Activated T-cell treated with anti-CD3 and anti-CD28 coated beads for 48 hours (primary cell): ENCODE measurements around the gene CSNK1A1.
"Not testable (repeated sequence)": the region's sequence is repeated elsewhere in the genome, so short reads cannot be mapped to it uniquely, and the experiment has no call there.

Experiments
- DNase-seq: peaks from one replicate; pipeline ENCODE4 v3.0.0-alpha.2; 2020; ENCODE audit warnings: low read depth

The CSNK1A1 gene

DNA sequence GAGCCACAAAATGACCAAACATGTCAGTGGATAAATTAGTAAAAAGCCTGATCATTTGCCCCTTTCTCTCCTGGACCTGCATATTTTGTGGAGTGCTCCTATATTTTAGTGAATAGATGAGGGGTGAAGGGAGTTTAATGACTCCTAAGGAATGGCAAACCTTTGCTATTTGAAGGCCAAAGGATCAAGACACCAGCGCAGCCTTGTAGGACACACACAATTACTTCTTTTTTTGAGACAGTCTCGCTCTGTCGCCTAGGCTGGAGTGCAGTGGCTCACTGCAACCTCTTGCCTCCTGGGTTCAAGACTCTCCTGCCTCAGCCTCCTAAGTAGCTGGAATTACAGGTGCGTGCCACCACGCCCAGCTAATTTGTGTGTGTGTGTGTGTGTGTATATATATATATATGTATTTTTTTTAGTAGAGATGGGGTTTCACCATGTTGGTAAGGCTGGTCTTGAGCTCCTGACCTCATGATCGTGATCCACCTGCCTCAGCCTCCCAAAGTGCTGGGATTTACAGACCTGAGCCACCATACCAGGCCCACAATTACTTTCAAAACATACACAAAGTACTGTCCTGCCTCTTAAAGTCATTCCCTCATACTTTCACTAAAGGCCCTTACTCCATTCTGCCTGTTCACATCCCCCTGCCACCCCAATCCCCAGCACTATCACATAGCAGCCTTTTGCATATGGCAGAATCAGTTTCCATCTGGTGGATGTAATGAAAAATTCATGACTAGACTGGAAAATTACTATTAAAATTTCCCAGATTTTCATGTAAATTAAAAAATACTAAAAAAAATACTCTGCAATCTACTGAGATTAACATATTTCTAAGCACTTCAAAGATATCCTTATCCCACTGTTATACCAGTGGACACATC is 60.4 kb downstream of the CSNK1A1 start:
- no peak for DNase-seq

DNA sequence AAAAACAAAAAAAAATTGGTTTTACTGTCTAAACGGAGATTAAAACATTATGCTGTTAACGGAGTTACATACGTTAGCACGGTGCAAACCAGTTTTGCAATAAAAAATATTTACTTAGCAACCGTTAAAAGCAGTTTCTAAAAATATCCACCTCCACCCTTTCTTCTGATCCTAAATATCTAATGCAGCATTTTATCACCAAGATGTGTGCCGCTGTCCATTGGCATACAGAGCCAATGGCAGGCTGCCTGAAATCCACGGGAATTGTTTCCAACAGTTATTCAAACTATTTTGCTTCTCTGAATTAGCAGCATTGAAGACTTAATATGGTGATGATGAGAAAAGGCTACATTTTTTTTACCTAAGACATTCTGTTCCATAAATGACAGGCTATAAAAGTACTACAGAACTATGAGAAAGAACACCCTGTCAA is 61.6 kb downstream of the CSNK1A1 start:
- DNase-seq: no peak

DNA sequence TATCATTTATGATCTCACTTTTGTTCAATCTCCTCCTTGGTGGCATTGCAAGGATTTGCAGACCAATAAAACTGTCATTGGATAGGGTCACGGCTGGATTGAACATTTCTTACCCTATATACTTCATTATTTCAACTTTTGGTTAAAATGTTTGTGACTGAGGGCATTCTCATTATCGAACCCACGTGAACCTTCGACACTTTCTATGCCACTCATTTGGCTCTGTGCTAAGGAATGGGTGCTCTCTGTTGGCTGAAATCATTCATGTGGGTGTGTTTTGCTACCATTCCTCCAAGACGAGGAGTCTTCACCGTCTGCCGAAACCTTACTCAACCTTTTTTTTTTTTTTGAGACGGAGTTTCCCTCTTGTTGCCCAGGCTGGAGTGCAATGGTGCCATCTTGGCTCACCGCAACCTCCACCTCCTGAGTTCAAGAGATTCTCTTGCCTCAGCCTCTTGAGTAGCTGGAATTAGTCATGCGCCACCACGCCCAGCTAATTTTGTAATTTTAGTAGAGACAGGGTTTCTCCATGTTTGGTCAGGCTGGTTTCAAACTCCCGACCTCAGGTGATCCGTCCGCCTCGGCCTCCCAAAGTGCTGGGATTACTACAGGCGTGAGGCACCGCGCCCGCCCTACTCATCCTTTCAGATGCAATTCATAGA is 62.5 kb downstream of the CSNK1A1 start:
- DNase-seq: no peak

DNA sequence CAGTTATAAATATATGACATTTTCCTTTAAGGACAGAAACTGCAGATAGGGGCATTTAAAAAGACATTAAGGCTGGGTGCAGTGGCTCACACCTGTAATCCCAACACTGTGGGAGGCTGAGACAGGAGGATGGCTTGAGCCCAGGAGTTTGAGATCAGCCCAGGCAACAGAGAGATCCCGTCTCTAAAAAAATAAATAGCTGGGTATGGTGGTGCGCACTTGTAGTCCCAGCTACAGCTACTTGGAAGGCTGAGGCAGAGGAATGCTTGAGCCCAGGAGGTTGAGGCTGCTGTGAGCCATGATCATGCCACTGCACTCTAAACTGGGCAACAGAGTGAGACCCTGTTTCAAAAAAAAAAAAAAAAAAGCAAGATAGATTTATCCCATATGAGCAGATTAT is 63.6 kb downstream of the CSNK1A1 start:
- DNase-seq: no peak

DNA sequence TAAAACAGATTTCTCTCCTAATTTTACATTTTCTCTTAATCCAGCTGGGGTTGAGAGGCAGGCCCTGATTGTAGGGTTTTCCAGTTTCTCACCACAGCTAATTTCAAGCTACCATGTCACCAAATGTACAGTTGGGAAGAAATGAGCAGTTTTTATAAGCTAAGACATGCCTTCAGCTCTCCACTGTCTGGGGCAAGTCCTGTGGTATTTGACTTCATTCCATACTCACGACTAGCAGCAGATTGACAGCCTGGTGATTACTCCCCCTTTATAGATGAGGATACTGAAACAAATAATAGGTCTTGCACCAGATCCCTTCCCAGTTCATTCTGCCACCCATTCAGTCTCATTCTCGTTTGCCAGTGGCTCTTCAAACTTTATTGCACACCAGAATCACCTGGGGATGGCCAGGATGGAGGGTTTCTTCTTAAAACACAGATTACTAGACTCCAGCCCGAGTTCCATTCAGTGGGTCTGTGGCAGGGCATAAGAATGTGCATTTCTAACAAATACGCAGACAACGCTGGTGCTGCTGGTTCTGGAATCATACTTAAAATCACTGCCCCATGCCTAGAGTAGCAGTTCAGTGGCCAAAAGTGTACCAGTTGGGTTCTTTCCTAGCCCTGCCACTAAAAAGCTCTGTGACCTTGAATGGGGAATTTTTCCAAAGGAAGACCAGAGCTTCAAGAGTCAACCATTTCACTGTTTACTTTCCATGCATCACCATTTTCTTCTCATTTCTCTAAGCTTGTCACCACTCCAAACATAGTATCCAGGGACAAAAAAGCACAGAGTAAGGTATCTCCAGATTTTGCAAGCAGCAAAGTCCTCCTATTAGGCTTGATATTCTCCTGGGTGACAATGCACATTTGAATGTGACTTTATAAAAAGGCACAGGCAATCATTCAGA is 64.3 kb downstream of the CSNK1A1 start:
- DNase-seq: no peak

DNA sequence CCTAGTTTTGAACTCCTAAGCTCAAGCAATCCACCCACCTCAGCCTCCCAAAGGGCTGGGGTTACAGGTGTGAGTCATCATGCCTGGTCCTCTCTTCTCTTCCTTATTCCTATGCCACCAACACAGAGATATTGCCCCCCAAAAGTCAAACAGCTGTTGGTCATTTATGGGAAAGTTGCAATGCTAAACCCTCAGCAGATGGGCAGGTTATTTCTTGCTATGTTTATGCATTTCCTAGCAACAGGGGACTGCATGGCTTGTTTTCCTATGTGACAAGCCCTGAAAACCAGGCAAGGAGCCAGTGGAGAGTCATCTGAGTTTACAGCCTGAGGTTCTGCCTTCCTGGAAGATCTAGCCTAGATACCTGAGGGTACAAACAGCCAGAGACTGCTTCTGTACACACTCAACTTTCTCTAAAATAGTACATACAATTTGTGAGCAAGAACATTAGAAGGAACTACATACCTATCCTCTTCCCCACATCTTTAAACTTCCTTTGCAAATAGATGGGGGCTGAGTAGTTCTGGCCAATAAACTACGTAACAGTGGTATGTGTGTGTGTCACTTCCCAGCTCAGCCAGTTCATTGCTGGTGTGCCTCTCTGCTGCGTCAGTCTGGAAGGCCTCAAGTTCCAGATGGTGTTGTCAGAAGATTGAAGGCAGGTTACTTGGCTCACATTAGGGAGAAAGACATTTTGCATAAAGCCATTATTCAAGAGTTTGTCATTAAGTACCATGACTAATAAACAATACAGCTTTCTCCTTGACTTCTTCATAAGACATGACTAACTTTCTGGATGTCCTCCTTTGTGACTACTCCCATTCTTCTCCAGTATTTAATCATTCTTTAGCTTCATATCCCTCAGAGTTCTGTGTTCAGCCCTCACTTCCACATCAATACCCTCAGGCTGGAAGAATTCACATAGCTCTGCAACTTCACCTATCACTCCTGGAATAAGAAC is 65.3 kb downstream of the CSNK1A1 start:
- DNase-seq: no peak

DNA sequence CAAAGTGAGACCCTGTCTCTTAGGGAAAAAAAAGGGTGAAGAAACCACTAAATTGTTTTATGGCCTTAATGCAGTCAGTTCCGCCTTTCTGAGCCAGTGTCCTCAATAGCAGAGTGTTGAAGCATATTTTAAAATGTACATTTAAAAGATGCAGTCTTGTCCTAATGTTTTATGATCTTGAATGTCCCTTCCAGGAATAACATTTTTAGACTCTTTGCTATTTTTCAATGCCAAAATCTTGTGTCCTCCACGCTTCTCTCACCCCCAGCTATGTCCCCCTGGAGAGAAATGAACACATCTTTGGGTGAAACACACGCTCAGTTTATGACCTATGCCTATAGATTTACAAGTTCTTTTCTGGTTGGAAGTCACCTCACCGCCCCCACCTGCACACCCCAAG is 69.8 kb downstream of the CSNK1A1 start:
- DNase-seq: no peak

DNA sequence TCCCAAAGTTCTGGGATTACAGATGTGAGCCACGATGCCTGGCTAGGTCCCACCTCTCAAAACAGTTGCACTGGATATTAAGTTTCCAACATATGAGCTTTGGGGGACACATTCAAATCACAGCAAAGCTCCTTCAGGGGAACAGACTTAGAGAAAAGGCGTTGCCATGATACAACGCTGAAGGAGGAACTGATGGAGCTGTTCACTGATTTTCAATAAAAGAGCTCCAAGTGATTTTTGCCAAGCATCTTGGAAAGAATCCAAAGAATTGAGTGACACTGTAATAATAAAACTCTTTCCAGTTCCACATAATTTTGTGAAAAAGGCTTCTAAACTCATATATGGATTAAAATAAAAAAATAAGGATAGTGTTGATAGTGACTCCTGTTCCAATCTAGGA is 72.5 kb downstream of the CSNK1A1 start:
- DNase-seq: no peak

DNA sequence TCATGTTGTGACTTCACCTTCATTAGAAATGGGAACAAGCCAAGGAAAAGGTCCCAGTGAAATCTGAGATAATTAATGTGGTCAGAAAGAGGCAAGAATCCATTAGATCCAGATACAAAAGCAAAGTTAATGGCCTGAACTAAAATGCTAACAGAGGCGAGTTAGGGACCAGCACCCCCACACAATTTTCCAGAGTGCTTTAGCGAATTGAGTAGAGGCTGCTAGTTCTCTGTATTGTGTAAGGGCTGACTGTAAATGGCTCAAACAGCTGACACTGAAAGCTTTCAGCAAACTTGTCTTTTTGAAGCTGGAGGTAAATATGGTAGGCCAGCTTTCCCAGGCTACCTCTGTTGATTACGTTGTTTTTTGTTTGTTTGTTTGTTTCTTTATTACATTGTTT is 75.5 kb downstream of the CSNK1A1 start:
- no peak for DNase-seq

DNA sequence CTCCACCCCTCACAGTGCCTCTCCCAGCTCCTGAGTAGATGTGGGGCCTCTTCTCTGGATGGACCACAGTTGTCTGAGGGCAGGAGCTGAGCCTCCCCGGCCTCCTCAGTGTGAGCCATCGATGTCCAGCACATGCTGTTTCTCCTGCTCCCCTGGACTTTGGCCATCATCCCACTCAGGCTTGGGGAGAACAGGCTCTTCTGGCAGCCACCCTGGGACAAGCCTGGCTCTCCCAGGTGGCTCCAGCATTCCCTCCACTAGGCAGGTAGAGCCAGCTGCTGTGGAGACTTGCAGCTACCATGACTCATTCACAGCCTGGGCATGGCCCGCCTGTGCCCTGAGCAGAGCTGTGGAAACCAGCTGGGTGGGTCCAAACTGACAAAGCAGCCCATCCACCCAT is 77.0 kb downstream of the CSNK1A1 start:
- DNase-seq: no peak

DNA sequence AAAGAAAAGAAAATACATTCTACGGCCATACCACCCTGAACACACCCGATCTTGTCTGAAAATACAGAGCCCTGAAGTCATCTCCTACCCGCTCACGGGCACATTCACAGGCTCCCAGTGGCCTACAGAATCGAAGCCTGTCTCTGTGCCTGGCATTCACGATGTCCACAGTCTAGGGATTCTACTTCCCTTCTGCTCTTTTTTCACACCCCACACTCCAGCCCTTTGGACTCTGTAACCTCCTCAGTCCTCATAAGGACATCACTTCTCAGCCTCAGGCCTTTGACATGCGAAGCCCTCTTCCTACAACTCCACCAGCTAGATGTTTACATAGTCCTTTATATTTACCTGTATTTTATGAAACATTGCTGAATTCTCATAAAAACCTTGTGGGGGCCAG is 77.8 kb downstream of the CSNK1A1 start:
- no peak for DNase-seq

DNA sequence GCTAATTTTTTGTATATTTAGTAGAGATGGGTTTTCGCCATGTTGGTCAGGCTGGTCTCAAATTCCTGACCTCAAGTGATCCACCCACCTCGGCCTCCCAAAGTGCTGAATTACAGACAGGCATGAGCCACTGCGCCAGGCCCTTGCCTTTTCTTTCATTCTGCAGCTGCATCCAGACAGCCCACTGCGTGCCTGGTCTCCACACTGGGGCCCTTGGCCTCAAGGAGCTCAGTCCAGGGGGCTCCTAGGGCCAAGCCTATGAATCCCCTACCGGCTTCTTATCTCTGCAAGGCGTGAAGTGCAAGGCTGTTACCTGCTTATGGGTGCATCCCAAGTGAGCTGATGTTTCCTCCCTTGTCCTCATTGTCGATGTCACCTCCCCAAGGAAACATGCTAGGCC is 78.8 kb downstream of the CSNK1A1 start:
- DNase-seq: no peak

DNA sequence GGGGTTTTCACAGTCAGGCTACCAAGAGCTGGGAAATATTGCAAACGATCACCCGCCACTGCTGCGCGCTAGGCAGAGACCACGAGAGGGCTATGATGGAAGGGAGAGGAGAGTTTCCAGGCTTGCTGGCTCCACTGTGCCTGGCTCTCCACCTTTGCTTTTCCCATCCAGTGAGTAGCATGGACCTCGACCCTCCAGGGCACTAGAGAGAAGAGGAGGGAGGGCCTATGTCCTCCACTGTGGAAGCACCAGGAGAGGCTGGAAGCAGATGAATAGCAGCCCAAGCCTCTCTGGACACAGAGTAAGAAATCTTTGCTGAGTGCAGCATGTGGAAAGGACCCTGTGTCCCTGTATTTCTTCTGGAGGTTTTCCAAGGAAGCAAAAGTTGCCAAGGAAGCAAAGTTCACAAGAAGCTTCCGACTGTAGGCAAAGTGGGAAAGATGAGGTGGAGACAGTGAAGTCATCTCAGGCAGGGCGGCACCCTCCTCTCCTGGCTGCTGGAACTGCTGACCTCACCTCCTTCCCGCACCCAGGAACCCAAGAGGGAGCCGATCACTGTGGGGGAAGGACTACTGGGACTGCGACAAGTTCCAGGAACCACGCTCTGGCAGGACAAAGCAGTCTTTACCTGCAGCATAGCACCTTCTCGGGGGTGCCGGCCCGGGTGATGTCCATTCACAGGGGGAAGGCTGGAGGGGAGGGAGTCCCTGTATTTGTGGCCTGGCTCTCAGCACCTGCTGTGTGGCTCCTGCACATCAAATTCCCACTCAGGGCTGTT is 79.6 kb downstream of the CSNK1A1 start:
- no peak for DNase-seq

DNA sequence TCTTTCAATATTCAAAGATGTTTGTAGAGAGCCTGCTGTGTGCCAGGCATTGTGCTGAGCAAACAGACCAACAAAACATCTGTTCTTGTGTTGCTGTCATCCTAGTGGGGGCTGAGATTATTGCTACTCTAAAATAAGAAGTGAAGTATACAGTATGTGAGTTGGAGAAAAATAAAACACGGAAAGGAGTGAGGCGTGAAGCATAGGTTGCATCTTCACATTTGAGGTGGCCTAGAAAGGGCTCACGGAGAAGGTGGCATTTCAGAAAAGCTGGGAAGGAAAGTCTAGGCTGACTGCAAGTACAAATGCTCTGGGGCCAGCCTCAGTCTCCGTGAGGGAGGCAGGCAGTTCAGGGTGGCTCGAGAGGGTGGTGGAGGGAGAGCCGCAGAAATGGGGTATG is 80.3 kb downstream of the CSNK1A1 start:
- no peak for DNase-seq

DNA sequence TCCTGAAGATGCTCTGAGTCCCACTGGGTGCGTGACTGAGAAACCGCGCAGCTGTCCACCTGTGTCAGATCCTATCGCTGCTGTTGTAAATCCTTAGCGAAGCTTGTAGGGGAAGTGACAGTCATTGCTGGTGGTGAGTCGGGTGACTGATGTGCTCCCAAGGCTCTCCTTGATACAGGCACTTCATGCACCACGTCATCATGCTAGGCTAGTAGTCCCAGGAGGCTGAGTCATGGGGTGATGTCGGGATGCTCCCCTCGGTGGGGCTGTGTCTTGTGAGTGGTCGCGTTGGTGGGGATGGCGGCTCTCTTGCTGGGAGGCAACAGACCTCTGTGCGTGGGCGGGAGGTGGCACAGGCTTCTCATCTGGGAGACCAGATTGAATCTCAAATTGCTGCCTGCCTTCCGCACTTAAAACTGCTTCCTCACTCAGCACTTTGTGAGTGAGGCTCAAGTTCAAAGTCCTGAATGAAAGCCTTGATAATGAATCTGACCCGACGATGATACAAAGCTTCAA is 84.7 kb downstream of the CSNK1A1 start:
- no peak for DNase-seq

DNA sequence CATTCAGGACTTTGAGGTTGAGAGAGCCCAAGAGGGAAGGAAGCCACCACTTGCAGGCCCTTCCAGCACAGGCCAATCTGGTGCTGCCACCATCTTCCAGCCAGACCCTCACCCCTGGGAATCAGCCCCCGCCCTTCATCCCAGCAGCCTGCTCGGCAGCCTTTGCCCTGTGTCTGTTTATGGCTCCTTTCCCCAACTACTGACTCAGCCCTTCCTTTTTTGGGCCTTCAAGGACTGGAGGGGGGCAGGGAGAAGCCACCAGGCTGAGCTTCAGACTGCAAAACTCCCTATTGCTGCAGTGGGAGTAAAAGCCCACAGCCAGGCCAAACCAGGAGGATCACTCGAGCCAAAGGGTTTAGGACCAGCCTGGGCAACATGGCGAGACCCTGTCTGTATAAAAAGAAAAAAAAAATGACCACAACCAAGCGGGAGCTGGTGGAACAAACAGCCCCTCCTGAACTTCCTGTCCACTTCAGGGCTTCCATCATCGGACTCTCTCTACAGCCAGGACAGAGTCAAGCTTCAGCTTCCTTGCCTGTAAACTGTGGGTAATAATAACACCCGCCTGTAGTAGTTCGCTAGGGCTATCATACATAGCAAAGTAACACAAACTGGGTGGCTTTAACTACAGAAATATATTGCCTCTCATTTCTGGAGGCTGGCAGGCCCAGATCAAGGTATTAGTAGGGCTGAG is 86.3 kb downstream of the CSNK1A1 start:
- no peak for DNase-seq

DNA sequence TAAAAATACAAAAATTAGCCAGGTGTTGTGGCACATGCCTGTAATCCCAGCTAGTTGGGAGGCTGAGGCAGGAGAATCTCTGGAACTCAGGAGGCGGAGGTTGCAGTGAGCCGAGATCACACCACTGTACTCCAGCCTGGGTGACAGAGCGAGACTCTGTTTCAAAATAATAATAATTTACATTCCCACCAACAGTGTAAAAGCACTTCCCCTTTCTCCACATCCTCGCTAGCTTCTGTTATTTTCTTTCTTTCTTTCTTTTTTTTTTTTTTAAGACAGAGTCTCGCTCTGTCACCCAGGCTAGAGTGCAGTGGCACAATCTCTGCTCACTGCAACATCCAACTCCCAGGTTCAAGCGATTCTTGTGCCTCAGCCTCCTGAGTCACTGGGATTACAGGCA is 89.3 kb downstream of the CSNK1A1 start:
- not testable (repeated sequence) for DNase-seq

DNA sequence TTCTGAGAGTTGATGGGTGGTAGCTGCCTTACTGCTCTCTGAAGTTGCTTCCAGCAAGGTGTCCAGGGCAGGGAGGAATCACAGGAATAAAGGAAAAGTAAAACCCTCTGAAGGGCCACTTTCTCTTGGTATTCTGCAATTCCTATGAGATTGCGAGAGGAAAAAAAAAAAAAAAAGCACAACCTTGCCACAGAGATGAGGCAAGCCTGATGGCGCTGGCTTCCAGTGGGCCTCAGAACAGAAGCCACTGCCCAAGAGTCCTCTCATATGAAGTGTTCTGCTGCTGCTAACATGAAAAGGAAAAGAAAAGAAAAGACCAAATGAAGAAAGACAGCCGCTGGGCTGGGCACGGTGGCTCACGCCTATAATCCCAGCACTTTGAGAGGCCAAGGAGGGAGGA is 91.3 kb downstream of the CSNK1A1 start:
- no peak for DNase-seq

DNA sequence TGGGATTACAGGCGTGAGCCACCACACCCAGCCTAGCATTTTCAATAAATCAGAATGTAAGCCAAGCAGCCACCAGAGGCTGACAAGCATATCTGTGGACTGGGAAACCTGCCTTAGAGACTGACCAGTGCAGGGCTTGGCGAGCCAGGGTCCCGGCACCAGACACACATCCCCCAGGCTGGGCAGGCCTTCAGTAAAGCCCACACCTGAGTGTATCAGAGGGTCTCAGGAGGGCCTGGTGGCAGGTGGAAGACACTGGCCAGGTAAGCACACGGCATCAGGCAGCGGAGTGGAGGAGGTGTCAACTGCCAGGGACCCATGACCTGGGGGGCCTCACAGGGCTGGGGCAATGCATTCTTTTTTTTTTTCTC is 93.9 kb downstream of the CSNK1A1 start:
- no peak for DNase-seq
